Esophagus squamous epithelium (tissue), 5 donors: ENCODE results near the gene IL20RB. TPM values are rescaled to one million over a fixed set of nuclear protein-coding genes. Genes with fewer than 3 reads are reported as not detected.

Experiments
- DNase-seq: peaks from one replicate; lab custom pipeline; 2025; lab: John Stamatoyannopoulos, UW
- H3K27ac ChIP-seq, 4 donors: fragments of 200-600 bp; sonication (generic); one replicate each; pipeline ENCODE4 v1.5.1; 2016 to 2019; ENCODE audit warnings: mild to moderate bottlenecking in 1 of 4
- H3K27me3 ChIP-seq, 4 donors: fragments of 200-600 bp; sonication (generic); 1 replicate in 3 of 4; 2 replicates in 1 of 4; pipeline versions ENCODE4 v1.5.1 to v1.6.0; 2017 to 2021; ENCODE audit warnings: antibody characterized with exemption in 1 of 4
- H3K36me3 ChIP-seq, 3 donors: fragments of 200-600 bp; sonication (generic); one replicate each; pipeline ENCODE4 v1.5.1; 2016 to 2019
- H3K4me1 ChIP-seq, 3 donors: fragments of 200-600 bp; sonication (generic); one replicate each; pipeline ENCODE4 v1.5.1; 2017 to 2019
- H3K4me3 ChIP-seq, 4 donors: fragments of 200-600 bp; sonication (generic); 1 replicate in 3 of 4; 2 replicates in 1 of 4; pipeline ENCODE4 v1.5.1; 2016 to 2019; ENCODE audit warnings: mild to moderate bottlenecking in 2 of 4, moderate library complexity in 1 of 4
- H3K9me3 ChIP-seq, 3 donors: fragments of 200-600 bp; sonication (generic); one replicate each; pipeline ENCODE4 v1.5.1; 2016 to 2019
- POLR2A ChIP-seq, 4 donors: fragments of 450-650 bp; IDR thresholded peaks; one replicate each; pipeline ENCODE4 v1.6.1; 2017; ENCODE audit warnings: antibody characterized with exemption in 4 of 4, mild to moderate bottlenecking in 4 of 4, moderate library complexity in 3 of 4
- WGBS, 2 donors: methylation state at CpG; one replicate each; pipeline ENCODE4 v1.1.5; 2018; 5-methylcytosine and 5-hydroxymethylcytosine counted together
- intact Hi-C: fragments of 100-400 bp; cut with DNase I; formaldehyde crosslinking; loops from one replicate; pipeline ENCODE4 v1.15.0; 2022
- total RNA-seq, 4 donors: library from RNA; depleted of rRNA; stranded (reverse); fragments of >200 nt; gene quantifications; one replicate each; pipeline ENCODE4 v1.1.0, GENCODE V29; 2016
- TF ChIP-seq, protein P1 (sequence below), 6 experiments: fragments of 450-650 bp in 4 of 6; fragments of 200-600 bp in 2 of 6; sonication (generic) in 2 of 6; IDR thresholded peaks; one replicate each; pipeline ENCODE4 v1.5.1; 2016 to 2019; ENCODE audit warnings: antibody characterized with exemption in 6 of 6, mild to moderate bottlenecking in 4 of 6, moderate library complexity in 4 of 6
- donor health status: DM: yes; HTN: yes; CAD: no.

IL20RB gene
- total RNA-seq, 4 donors from 2014 or later, result 95.1 to 112 (median 105) TPM

DNA sequence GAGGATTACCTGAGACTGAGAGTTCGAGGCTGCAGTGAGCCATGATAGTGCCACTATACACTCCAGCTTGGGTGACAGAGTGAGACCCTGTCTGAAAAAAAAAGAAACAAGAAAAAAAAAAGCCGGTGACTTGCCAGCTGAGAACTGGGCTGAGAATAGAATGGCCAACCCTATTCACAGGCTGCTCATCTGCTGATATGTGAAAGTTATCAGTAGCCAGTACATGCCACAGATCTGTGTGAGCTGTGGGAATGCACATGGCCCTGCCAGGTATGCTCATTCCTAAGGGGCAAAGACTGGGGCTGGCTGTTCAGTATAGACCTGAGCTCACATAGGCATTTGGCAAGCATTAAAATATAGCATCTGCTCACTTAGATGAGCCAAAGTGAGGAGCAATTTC, 30.9 kb downstream of the IL20RB start:
- Histone ChIP-seq H3K9me3 (no peaks in the 10 kb centered on the region), H3K27ac (peak overlapping the region in 2 of 4 donors; percentile 35 to 95), H3K27me3 (no peaks in the 10 kb centered on the region), H3K4me3 (no peak overlapping the region), H3K4me1 (peaks cover 3 to 91% (median 35%) of the 10 kb centered on the region in 3 donors), H3K36me3 (peaks cover 0 to 65% (median 0%) of the 10 kb centered on the region in 3 donors)
- intact Hi-C loops, result no loop called here
- DNase-seq, result no peak
- no peak for TF ChIP-seq POLR2A (IDR thresholded peaks at IDR 0.05)
- TF ChIP-seq, protein P1, sequence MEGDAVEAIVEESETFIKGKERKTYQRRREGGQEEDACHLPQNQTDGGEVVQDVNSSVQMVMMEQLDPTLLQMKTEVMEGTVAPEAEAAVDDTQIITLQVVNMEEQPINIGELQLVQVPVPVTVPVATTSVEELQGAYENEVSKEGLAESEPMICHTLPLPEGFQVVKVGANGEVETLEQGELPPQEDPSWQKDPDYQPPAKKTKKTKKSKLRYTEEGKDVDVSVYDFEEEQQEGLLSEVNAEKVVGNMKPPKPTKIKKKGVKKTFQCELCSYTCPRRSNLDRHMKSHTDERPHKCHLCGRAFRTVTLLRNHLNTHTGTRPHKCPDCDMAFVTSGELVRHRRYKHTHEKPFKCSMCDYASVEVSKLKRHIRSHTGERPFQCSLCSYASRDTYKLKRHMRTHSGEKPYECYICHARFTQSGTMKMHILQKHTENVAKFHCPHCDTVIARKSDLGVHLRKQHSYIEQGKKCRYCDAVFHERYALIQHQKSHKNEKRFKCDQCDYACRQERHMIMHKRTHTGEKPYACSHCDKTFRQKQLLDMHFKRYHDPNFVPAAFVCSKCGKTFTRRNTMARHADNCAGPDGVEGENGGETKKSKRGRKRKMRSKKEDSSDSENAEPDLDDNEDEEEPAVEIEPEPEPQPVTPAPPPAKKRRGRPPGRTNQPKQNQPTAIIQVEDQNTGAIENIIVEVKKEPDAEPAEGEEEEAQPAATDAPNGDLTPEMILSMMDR (IDR thresholded peaks at IDR 0.05), result no peak
- 77 to 82% methylated on average over 2 of the region's 2 CpGs for WGBS, 2 donors

DNA sequence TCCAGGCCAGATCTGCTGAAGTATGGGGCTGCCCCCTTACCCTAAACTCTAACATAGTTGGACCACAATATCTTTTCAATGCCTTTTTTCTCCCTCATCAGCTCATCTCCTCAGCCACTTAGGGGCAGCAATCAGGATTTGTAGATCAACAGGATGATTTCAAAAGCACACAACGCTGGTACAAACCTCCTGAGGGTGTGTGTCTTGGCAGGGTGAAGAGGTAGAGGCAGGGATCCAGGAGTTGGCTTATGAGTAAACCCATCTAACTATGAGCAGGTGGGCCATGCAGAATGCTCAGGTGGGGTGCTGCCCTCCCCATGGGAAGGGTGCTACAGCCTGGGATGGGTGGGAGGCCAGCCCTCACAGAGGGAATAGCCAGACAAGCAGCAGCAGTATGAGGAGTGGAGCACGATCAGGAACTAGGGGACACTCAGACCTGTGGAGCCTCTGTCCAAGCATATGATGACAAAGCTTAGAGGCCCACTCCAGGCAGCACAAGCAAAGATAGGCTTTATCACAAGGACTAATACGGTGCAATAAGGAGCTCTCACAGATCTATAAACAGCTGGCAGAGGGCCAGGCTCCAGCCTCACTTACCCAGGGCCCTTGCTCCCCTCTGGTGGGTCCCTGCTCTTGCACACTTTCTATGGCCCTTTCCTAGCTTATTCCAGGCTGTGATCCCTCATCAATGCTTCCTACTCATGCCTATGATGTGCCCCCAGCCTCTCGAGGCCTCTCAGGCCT, 32.2 kb downstream of the IL20RB start:
- no peak overlapping the region for H3K4me3 ChIP-seq
- H3K9me3 ChIP-seq, result no peaks in the 10 kb centered on the region
- H3K27me3 ChIP-seq, result no peaks in the 10 kb centered on the region
- peaks cover 0 to 62% (median 0%) of the 10 kb centered on the region in 3 donors for H3K36me3 ChIP-seq
- DNase-seq, result no peak
- 63 to 81% methylated on average over 3 of the region's 4 CpGs for WGBS, 2 donors
- intact Hi-C loops, result no loop called here
- no peak for TF ChIP-seq POLR2A (IDR thresholded peaks at IDR 0.05)
- TF ChIP-seq, protein P1 (IDR thresholded peaks at IDR 0.05), result no peak
- peaks cover 8 to 90% (median 40%) of the 10 kb centered on the region in 3 donors for H3K4me1 ChIP-seq
- peak overlapping the region; percentile 73 to 95 (median 88) for H3K27ac ChIP-seq

DNA sequence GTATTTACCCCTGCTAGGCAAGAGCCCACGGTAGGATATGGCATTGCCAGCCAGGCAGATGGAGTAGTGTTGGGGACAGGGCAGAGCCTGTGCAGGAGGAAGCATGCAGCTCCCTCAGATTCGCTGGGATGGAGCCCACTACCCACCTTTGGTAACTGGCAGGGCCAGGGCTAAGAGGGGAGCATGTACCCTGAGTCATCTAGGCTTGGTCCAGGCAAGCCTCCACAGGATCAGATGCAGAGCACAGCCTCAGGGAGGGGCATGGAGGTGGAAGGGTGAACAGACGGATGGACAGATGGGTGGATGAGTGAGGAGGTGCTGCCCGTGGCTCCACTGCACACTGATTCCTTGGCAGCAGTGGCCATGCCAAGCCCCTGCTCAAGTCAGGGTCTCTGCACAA, 33.0 kb downstream of the IL20RB start:
- H3K9me3 ChIP-seq, result no peaks in the 10 kb centered on the region
- intact Hi-C loops, result no loop called here
- DNase-seq, result no peak
- 44% methylated on average over 3 of the region's 4 CpGs for WGBS, 2 donors
- TF ChIP-seq, protein P1 (IDR thresholded peaks at IDR 0.05), result no peak
- H3K27me3 ChIP-seq, result no peaks in the 10 kb centered on the region
- peaks cover 16 to 90% (median 42%) of the 10 kb centered on the region in 3 donors for H3K4me1 ChIP-seq
- H3K4me3 ChIP-seq, result no peak overlapping the region
- H3K27ac ChIP-seq, result peak overlapping the region; percentile 73 to 95 (median 88)
- H3K36me3 ChIP-seq, result peaks cover 0 to 61% (median 0%) of the 10 kb centered on the region in 3 donors

DNA sequence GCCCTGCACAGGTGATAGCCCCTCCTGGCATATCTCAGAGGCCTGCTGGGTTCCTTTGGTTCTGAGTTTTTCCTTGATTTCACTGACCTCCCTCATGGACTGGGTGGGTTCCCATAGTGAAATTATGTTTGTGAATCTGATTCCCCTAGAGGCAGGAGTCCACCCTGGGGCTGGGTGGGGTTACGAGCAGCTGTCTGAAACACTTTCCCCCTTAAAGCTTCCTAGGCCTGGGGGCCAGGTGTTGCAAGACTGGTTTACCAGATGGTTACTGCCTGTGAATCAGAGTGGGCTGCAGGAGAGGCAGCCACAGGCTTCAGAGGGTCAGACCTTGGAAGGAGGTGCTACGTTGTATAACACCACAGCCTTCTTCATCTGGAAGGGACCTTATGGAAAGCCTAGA, 34.3 kb downstream of the IL20RB start:
- H3K36me3 ChIP-seq, result peaks cover 0 to 52% (median 0%) of the 10 kb centered on the region in 3 donors
- H3K27me3 ChIP-seq, result no peaks in the 10 kb centered on the region
- no peak for DNase-seq
- H3K9me3 ChIP-seq, result no peaks in the 10 kb centered on the region
- TF ChIP-seq, protein P1 (IDR thresholded peaks at IDR 0.05), result no peak
- TF ChIP-seq POLR2A (IDR thresholded peaks at IDR 0.05), result no peak
- intact Hi-C loops, result no loop called here
- WGBS, 2 donors, result 75 to 76% methylated on average over 1 to 2 of the region's 2 CpGs
- peak overlapping the region; percentile 49 to 95 (median 88) for H3K27ac ChIP-seq
- H3K4me1 ChIP-seq, result peaks cover 19 to 95% (median 47%) of the 10 kb centered on the region in 3 donors
- no peak overlapping the region for H3K4me3 ChIP-seq

DNA sequence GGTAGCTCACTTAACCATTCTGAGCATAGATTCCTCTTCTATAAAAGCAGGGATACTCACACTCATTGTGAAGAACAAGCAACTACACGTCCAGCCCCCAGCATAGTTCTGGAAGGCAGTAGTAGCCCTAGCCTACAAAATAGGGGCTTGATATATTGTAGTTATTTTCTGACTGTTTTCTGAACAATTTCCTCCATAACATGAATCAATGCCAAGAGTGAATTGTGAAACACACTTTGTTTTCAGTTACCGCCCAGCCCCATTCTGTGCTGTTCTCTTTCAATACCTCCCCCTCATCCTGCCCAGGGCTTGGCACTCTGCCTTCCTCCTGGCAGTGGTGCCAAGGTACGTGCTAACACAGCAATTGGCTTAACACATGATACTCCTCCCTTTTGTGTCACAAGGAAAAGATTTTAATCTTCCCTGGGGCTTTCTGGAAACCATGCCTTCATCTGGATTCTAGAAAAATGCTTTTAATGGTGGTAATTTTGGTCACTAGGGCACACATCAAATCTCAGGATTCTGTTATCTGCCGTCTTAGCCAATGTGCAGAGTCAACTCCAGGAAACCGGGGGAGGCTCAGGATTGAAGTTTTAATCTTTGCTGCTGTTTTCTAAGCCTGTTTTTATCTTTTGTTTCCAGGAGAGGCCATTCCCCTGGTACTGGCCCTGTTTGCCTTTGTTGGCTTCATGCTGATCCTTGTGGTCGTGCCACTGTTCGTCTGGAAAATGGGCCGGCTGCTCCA, 37.2 kb downstream of the IL20RB start:
- peaks cover 19 to 79% (median 45%) of the 10 kb centered on the region in 3 donors for H3K4me1 ChIP-seq
- peaks cover 0 to 36% (median 0%) of the 10 kb centered on the region in 3 donors for H3K36me3 ChIP-seq
- WGBS, 2 donors, result 6 to 14% methylated on average over 6 to 8 of the region's 8 CpGs
- peak overlapping the region; percentile 82 to 95 (median 94) for H3K27ac ChIP-seq
- H3K9me3 ChIP-seq, result no peaks in the 10 kb centered on the region
- H3K27me3 ChIP-seq, result no peaks in the 10 kb centered on the region
- H3K4me3 ChIP-seq, result no peak overlapping the region
- peak; percentile 17 for DNase-seq
- no peak for TF ChIP-seq POLR2A (IDR thresholded peaks at IDR 0.05)
- TF ChIP-seq, protein P1 (IDR thresholded peaks at IDR 0.05), result no peak
- intact Hi-C loops, result no loop called here
